Loucy (cell line): Measurements from ENCODE around the gene TMEM161A.
"Not testable (repeated sequence)": the region's sequence is repeated elsewhere in the genome, so short reads cannot be mapped to it uniquely, and the experiment has no call there.

Experiments
- H2AFZ ChIP-seq: fragments of 200-600 bp; sonication (generic); 2 replicates; pipeline ENCODE4 v1.6.0; 2016; ENCODE audit warnings: antibody characterized with exemption, mild to moderate bottlenecking, low read length, moderate library complexity
- H3F3A ChIP-seq: fragments of 200-600 bp; 2 replicates; pipeline ENCODE4 v1.6.0; 2016; ENCODE audit warnings: antibody characterized with exemption, low read depth, mild to moderate bottlenecking
- H3K27me3 ChIP-seq: fragments of 200-600 bp; sonication (generic); 2 replicates; pipeline ENCODE4 v1.6.1; 2014; ENCODE audit warnings: low read length, mild to moderate bottlenecking; ENCODE audit not compliant: insufficient read depth, poor library complexity, severe bottlenecking
- H3K36me3 ChIP-seq: fragments of 200-600 bp; sonication (generic); 2 replicates; pipeline ENCODE4 v1.6.1; 2016; ENCODE audit warnings: low read length; ENCODE audit not compliant: insufficient read depth
- H3K4me1 ChIP-seq: fragments of 200-600 bp; sonication (generic); 2 replicates; pipeline ENCODE4 v1.5.1; 2014; ENCODE audit warnings: low read length, mild to moderate bottlenecking; ENCODE audit not compliant: insufficient read depth, poor library complexity, severe bottlenecking
- H3K4me2 ChIP-seq: fragments of 200-600 bp; sonication (generic); 2 replicates; pipeline ENCODE4 v1.6.0; 2014; ENCODE audit warnings: antibody characterized with exemption, low read length, low read depth, mild to moderate bottlenecking; ENCODE audit not compliant: poor library complexity, severe bottlenecking
- H3K4me3 ChIP-seq: fragments of 200-600 bp; sonication (generic); 2 replicates; pipeline ENCODE4 v1.5.1; 2014; ENCODE audit warnings: low read length, mild to moderate bottlenecking, mixed read lengths; ENCODE audit not compliant: poor library complexity, severe bottlenecking
- H3K79me2 ChIP-seq: fragments of 200-600 bp; sonication (generic); 2 replicates; pipeline ENCODE4 v1.6.1; 2014; ENCODE audit warnings: low read length; ENCODE audit not compliant: insufficient read depth
- H3K9ac ChIP-seq: fragments of 200-600 bp; sonication (generic); 2 replicates; pipeline ENCODE4 v1.6.0; 2014; ENCODE audit warnings: mild to moderate bottlenecking, low read depth, low read length, moderate library complexity; ENCODE audit not compliant: poor library complexity, severe bottlenecking
- H3K9me2 ChIP-seq: fragments of 200-600 bp; sonication (generic); replicated peaks from 2 replicates; pipeline ENCODE4 v1.6.1; 2016; ENCODE audit warnings: low read depth, low read length, mixed read lengths
- H3K9me3 ChIP-seq: fragments of 200-600 bp; sonication (generic); 2 replicates; pipeline ENCODE4 v1.6.1; 2014; ENCODE audit warnings: mild to moderate bottlenecking, antibody characterized with exemption, low read length, low read depth; ENCODE audit not compliant: insufficient read depth
- H4K20me1 ChIP-seq: fragments of 200-600 bp; sonication (generic); 2 replicates; pipeline ENCODE4 v1.6.0; 2014; ENCODE audit warnings: antibody characterized with exemption, low read length, mild to moderate bottlenecking; ENCODE audit not compliant: insufficient read depth, poor library complexity, severe bottlenecking
- CTCF ChIP-seq: fragments of 200-600 bp; sonication (generic); conservative IDR thresholded peaks from 2 replicates; pipeline ENCODE4 v1.5.1; 2014; ENCODE audit warnings: mild to moderate bottlenecking, antibody characterized with exemption, low read length
- EZH2phosphoT487 ChIP-seq: fragments of 200-600 bp; IDR thresholded peaks from 2 replicates; pipeline ENCODE4 v1.6.1; 2018; ENCODE audit warnings: antibody characterized with exemption, mild to moderate bottlenecking, moderate library complexity, borderline replicate concordance

Gene TMEM161A

DNA sequence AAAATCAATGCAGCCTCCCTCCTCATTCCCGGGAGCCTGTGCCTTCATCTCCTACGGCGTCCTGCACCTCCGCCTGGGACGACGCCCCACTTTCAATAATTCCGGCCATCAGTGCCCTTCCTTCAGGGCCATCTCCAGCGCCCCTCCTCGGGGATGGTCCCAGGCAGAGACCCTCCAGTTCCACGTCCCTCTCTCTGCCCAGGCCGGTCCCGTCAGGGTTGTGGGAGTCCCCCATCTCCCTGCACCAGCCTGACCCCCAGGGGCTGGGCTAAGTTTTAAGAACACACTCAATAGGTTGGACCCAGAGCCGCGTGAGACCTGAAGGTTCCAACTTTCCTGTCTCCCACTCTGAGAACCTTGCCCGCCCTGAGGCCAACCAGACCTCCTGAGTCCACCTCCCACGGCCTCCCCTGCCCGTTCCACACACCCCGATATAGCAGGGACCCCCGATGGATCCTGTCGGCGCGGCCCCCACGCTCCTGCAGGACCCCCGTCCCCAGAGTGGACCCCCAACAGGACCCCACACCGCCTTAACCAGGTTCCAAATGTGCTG lies 646 bp downstream of the TMEM161A start:
- H3F3A ChIP-seq = no peaks in the 10 kb centered on the region
- no peaks in the 10 kb centered on the region for H3K9me3 ChIP-seq
- no peaks in the 10 kb centered on the region for H4K20me1 ChIP-seq
- peak overlapping the region; percentile 99 for H3K4me2 ChIP-seq
- no peaks in the 10 kb centered on the region for H3K9me2 ChIP-seq
- no peak for TF ChIP-seq EZH2phosphoT487
- TF ChIP-seq CTCF = no peak
- H3K79me2 ChIP-seq = peaks cover 12% of the 10 kb centered on the region
- peaks cover 19% of the 10 kb centered on the region for H3K4me1 ChIP-seq
- H3K4me3 ChIP-seq = peak overlapping the region; percentile 96
- H2AFZ ChIP-seq = peak overlapping the region; percentile 98
- no peaks in the 10 kb centered on the region for H3K36me3 ChIP-seq
- no peaks in the 10 kb centered on the region for H3K27me3 ChIP-seq
- H3K9ac ChIP-seq = peak overlapping the region; percentile 95

- not testable (repeated sequence) for H3K4me2 ChIP-seq
Observed at GRCh38 chr19:19135713-19136112, 2.6 kb downstream of the TMEM161A start.

GRCh38 chr19:19134687-19135158 lies 3.6 kb downstream of the TMEM161A start:
- H3K9ac ChIP-seq = no peak overlapping the region
- H2AFZ ChIP-seq = no peak overlapping the region

More at GRCh38 chr19:19135713-19136112, 2.6 kb downstream of the TMEM161A start:
- not testable (repeated sequence) for H2AFZ ChIP-seq, H3K9ac ChIP-seq, H3K36me3 ChIP-seq, H3K27me3 ChIP-seq, H3K9me3 ChIP-seq, H4K20me1 ChIP-seq, H3F3A ChIP-seq, H3K9me2 ChIP-seq, H3K4me3 ChIP-seq
- Histone ChIP-seq H3K4me1 (peaks cover 19% of the 10 kb centered on the region), H3K79me2 (peaks cover 12% of the 10 kb centered on the region)

More at GRCh38 chr19:19134687-19135158, 3.6 kb downstream of the TMEM161A start:
- Histone ChIP-seq H3K9me3 (no peaks in the 10 kb centered on the region), H3K36me3 (no peaks in the 10 kb centered on the region), H3K4me1 (peaks cover 19% of the 10 kb centered on the region), H4K20me1 (no peaks in the 10 kb centered on the region), H3K4me3 (no peak overlapping the region), H3K79me2 (peaks cover 12% of the 10 kb centered on the region), H3K4me2 (no peak overlapping the region), H3K9me2 (no peaks in the 10 kb centered on the region), H3K27me3 (no peaks in the 10 kb centered on the region), H3F3A (no peaks in the 10 kb centered on the region)
- TF ChIP-seq EZH2phosphoT487 (no peak), CTCF (no peak)
